HEK293 (cell line): ENCODE measurements around the gene APLP2.

ENCODE experiments used
- CTCF ChIP-seq: fragments of 450-650 bp; formaldehyde crosslinking; IDR thresholded peaks from 2 replicates; pipeline ENCODE4 v1.5.1; 2016; ENCODE audit warnings: missing biosample characterization, missing genetic modification characterization
- KLF10 ChIP-seq: fragments of 450-650 bp; IDR thresholded peaks from 2 replicates; pipeline ENCODE4 v1.5.1; 2018; ENCODE audit warnings: missing biosample characterization, mild to moderate bottlenecking, missing genetic modification characterization
- REST ChIP-seq: fragments of 450-650 bp; formaldehyde crosslinking; IDR thresholded peaks from 2 replicates; pipeline ENCODE4 v1.5.1; 2016; ENCODE audit warnings: missing biosample characterization, missing genetic modification characterization
- TSHZ1 ChIP-seq: fragments of 450-650 bp; formaldehyde crosslinking; IDR thresholded peaks from 2 replicates; pipeline ENCODE4 v1.5.1; 2016; ENCODE audit warnings: missing biosample characterization, missing genetic modification characterization, borderline replicate concordance
- ZNF768 ChIP-seq: fragments of 450-650 bp; formaldehyde crosslinking; IDR thresholded peaks from 2 replicates; pipeline ENCODE4 v1.5.1; 2018; ENCODE audit warnings: missing biosample characterization, mild to moderate bottlenecking, missing genetic modification characterization

GRCh38 chr11:130144861-130145281 is 75.2 kb downstream of the APLP2 start:
- TF ChIP-seq TSHZ1 (tag by site-specific recombination) (no peak), REST (tag by site-specific recombination) (no peak), CTCF (no peak), KLF10 (tag by site-specific recombination) (no peak), ZNF768 (no peak)
